Embryonic facial prominence (tissue), 1 donor: ENCODE measurements around the gene CUEDC1.
"Not testable (repeated sequence)": the region's sequence is repeated elsewhere in the genome, so short reads cannot be mapped to it uniquely, and the experiment has no call there.

Experiments
- DNase-seq: peaks from one replicate; pipeline ENCODE4 v3.0.0-alpha.2; 2016; ENCODE audit errors: extremely low spot score

CUEDC1 gene

GRCh38 chr17:57939797-57940196, 15.4 kb downstream of the CUEDC1 start:
- DNase-seq = no peak

- no peak for DNase-seq
These were observed 17.1 kb downstream of the CUEDC1 start for GRCh38 chr17:57938061-57938502.

- no peak for DNase-seq
These were observed 17.7 kb downstream of the CUEDC1 start for GRCh38 chr17:57937492-57937891.

- no peak for DNase-seq
These were observed 19.1 kb downstream of the CUEDC1 start for GRCh38 chr17:57935833-57936807.

- no peak for DNase-seq
These were observed 23.6 kb downstream of the CUEDC1 start for GRCh38 chr17:57931488-57932137.

GRCh38 chr17:57930239-57930638, 25.0 kb downstream of the CUEDC1 start:
- DNase-seq = no peak

- no peak for DNase-seq
These were observed 25.8 kb downstream of the CUEDC1 start for GRCh38 chr17:57929386-57929785.

GRCh38 chr17:57928928-57929327, 26.3 kb downstream of the CUEDC1 start:
- DNase-seq = no peak

GRCh38 chr17:57927048-57927723, 28.0 kb downstream of the CUEDC1 start:
- no peak for DNase-seq

GRCh38 chr17:57926723-57927047, 28.5 kb downstream of the CUEDC1 start:
- no peak for DNase-seq

GRCh38 chr17:57925361-57925990, 29.7 kb downstream of the CUEDC1 start:
- no peak for DNase-seq

- no peak for DNase-seq
These were observed 30.5 kb downstream of the CUEDC1 start for GRCh38 chr17:57924677-57925076.

- DNase-seq = no peak
These were observed 31.9 kb downstream of the CUEDC1 start for GRCh38 chr17:57923182-57923872.

- DNase-seq = not testable (repeated sequence)
These were observed 32.5 kb downstream of the CUEDC1 start for GRCh38 chr17:57922745-57923144.

GRCh38 chr17:57920916-57921703, 34.1 kb downstream of the CUEDC1 start:
- DNase-seq = no peak

GRCh38 chr17:57919918-57920317, 35.3 kb downstream of the CUEDC1 start:
- DNase-seq = no peak

- DNase-seq = no peak
These were observed 37.0 kb downstream of the CUEDC1 start for GRCh38 chr17:57918017-57918895.

GRCh38 chr17:57916925-57917858, 38.0 kb downstream of the CUEDC1 start:
- DNase-seq = no peak
